T-cell (primary cell): Measurements from ENCODE around the gene FAM171A2. TPM values are rescaled to one million over a fixed set of nuclear protein-coding genes. Genes with fewer than 3 reads are reported as not detected.
"Not testable (repeated sequence)": the region's sequence is repeated elsewhere in the genome, so short reads cannot be mapped to it uniquely, and the experiment has no call there.

Experiments
- ATAC-seq, 4 experiments: fragments of 200-7000 bp in 3 of 4; fragments of 150-1000 bp in 1 of 4; cut with Tn5 transposase; replicated peaks in 1 of 4; 1 replicate in 3 of 4; 2 replicates in 1 of 4; pipeline ENCODE4 v1.10.0; 2021; ENCODE audit warnings: moderate library complexity in 3 of 4, mild to moderate bottlenecking in 2 of 4, moderate number of reproducible peaks in 1 of 4
- CTCF ChIA-PET, 2 donors: fragments of 300-600 bp; sonication (Branson Sonifier 250); formaldehyde crosslinking; loops; one replicate each; lab custom pipeline; 2022; ENCODE audit warnings: antibody characterized with exemption in 2 of 2; lab: Charles Lee
- POLR2A ChIA-PET, 2 donors: fragments of 300-600 bp; sonication (Branson Sonifier 250); formaldehyde crosslinking; loops; one replicate each; lab custom pipeline; 2022; ENCODE audit warnings: antibody characterized with exemption in 2 of 2; lab: Charles Lee
- DNase-seq, 35 experiments: peaks; one replicate each; pipeline versions ENCODE4 v3.0.0 to v3.0.0-alpha.2; 2013 to 2023
- H3K27ac ChIP-seq: one replicate; pipeline ENCODE4 v1.5.1; 2013; ENCODE audit warnings: low read length
- H3K27me3 ChIP-seq, 2 experiments: replicated peaks in 1 of 2; 1 replicate in 1 of 2; 2 replicates in 1 of 2; pipeline versions ENCODE4 v1.6.1 to v1.7.0; 2013; ENCODE audit warnings: low read length in 1 of 2, mixed read lengths in 1 of 2; ENCODE audit not compliant: control insufficient read depth in 2 of 2, insufficient read depth in 2 of 2; ENCODE audit errors: extremely low read depth in 1 of 2
- H3K36me3 ChIP-seq, 2 donors: 1 replicate in 1 of 2; 2 replicates in 1 of 2; pipeline versions ENCODE4 v1.6.1 to v1.7.0; 2013; ENCODE audit warnings: low read length in 1 of 2; ENCODE audit not compliant: control insufficient read depth in 2 of 2, insufficient read depth in 1 of 2; ENCODE audit errors: extremely low read depth in 1 of 2
- H3K4me1 ChIP-seq, 2 experiments: 1 replicate in 1 of 2; 2 replicates in 1 of 2; pipeline versions ENCODE4 v1.6.1 to v1.7.0; 2013; ENCODE audit warnings: low read length in 2 of 2, mixed read lengths in 1 of 2; ENCODE audit not compliant: insufficient read depth in 2 of 2, control insufficient read depth in 1 of 2; ENCODE audit errors: extremely low read depth in 1 of 2
- H3K4me3 ChIP-seq, 2 donors: 1 replicate in 1 of 2; 2 replicates in 1 of 2; pipeline versions ENCODE4 v1.5.1 to v1.7.0; 2013; ENCODE audit warnings: mild to moderate bottlenecking in 2 of 2, low read length in 1 of 2, moderate library complexity in 1 of 2; ENCODE audit not compliant: control insufficient read depth in 1 of 2; ENCODE audit errors: extremely low read depth in 1 of 2
- H3K9me3 ChIP-seq: 2 replicates; pipeline ENCODE4 v1.7.0; 2013
- H3K27ac Mint-ChIP-seq, 2 donors: one replicate each; pipeline ENCODE4 v1.8.0; 2020 to 2021; ENCODE audit warnings: mild to moderate bottlenecking in 2 of 2, mixed read lengths in 2 of 2
- H3K27me3 Mint-ChIP-seq, 2 donors: one replicate each; pipeline ENCODE4 v1.8.0; 2021 to 2022; ENCODE audit warnings: mixed read lengths in 2 of 2
- H3K36me3 Mint-ChIP-seq: one replicate; pipeline ENCODE4 v1.8.0; 2021; ENCODE audit warnings: mixed read lengths
- H3K4me1 Mint-ChIP-seq, 3 donors: one replicate each; pipeline ENCODE4 v1.8.0; 2020 to 2022; ENCODE audit warnings: mixed read lengths in 3 of 3, mild to moderate bottlenecking in 1 of 3
- H3K4me3 Mint-ChIP-seq, 3 donors: one replicate each; pipeline ENCODE4 v1.8.0; 2020 to 2022; ENCODE audit warnings: mild to moderate bottlenecking in 3 of 3, mixed read lengths in 3 of 3, moderate library complexity in 3 of 3
- H3K9me3 Mint-ChIP-seq, 3 donors: one replicate each; pipeline ENCODE4 v1.8.0; 2020 to 2022; ENCODE audit warnings: mixed read lengths in 3 of 3
- WGBS: methylation state at CpG from one replicate; pipeline ENCODE4 v1.1.5; 2013; ENCODE audit warnings: missing lambda C conversion rate; ENCODE audit not compliant: insufficient coverage; 5-methylcytosine and 5-hydroxymethylcytosine counted together
- total RNA-seq, 35 experiments: library from RNA in 6 of 35; stranded (reverse) in 6 of 35; fragments of 120-200 nt in 1 of 35; gene quantifications; one replicate each; pipeline versions ENCODE4 v1.2.1 to v1.2.4 and lab custom pipeline; 2013 to 2026

FAM171A2 gene
- total RNA-seq, 5 donors from 2014 or later (not counting 1 experiment from before 2014, with no cell fraction given), result 0.18 to 1.5 (median 0.89) TPM

DNA sequence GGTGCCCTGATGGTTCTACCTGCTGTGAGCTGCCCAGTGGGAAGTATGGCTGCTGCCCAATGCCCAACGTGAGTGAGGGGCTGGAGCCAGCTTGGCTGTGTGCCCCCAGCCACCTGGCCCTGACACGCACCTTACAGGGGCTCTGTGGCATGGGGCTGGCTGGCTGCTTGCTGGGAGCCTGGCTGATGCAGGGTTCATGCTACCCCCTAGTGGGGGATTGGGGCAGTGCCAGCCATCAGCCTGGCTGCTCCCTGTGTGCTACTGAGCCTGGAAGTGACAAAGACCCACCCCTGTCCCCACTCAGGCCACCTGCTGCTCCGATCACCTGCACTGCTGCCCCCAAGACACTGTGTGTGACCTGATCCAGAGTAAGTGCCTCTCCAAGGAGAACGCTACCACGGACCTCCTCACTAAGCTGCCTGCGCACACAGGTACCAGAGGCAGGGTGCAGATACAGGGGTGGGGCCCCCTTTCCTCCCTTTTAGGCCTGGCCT, 12.9 kb downstream of the FAM171A2 start:
- H3K4me3 Mint-ChIP-seq, result peak overlapping the region in 1 of 3 donors; percentile 13
- 60% methylated on average over 6 of the region's 6 CpGs for WGBS
- peak in 34 of 35 experiments; percentile 34 to 82 (median 59) for DNase-seq
- Histone ChIP-seq H3K4me1 (peaks cover 1 to 22% of the 10 kb centered on the region in 2 experiments), H3K4me3 (no peak overlapping the region), H3K36me3 (peaks cover 0 to 9% of the 10 kb centered on the region in 2 donors), H3K27ac (no peak overlapping the region), H3K9me3 (no peaks in the 10 kb centered on the region), H3K27me3 (peaks cover 0 to 18% of the 10 kb centered on the region in 2 experiments)
- peaks cover 12 to 24% (median 12%) of the 10 kb centered on the region in 3 donors for H3K4me1 Mint-ChIP-seq
- POLR2A ChIA-PET, result no interaction called here
- H3K27me3 Mint-ChIP-seq, result no peaks in the 10 kb centered on the region
- H3K9me3 Mint-ChIP-seq, result no peaks in the 10 kb centered on the region
- no peak overlapping the region for H3K27ac Mint-ChIP-seq
- peak; percentile 67 to 74 (median 68) for ATAC-seq
- CTCF ChIA-PET, result no interaction called here
- peaks cover 3% of the 10 kb centered on the region for H3K36me3 Mint-ChIP-seq

DNA sequence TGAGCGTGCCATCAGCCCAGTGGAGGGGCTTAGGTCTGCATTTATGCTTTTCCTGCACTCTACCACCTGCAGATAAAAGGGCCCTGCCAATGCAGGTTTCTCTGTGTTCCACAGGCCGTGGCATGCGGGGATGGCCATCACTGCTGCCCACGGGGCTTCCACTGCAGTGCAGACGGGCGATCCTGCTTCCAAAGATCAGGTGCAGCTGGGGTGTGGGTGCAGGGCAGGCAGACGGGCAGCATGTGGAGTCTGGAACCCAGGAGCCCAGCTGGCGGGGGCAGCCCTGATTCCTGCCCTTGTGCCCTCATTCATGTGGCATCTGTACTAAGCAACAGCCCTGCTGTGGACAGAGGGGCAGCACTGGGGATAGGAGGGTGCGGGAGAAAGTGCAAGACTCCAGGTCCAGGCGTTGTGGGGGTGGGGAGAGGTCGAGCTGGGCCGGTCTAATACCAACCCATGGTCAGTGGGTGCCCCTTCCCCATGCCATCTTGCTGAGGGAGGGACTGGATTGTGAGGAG, 14.0 kb downstream of the FAM171A2 start:
- DNase-seq (no peak), ATAC-seq (no peak)
- 91% methylated on average over 11 of the region's 12 CpGs for WGBS
- H3K4me1 ChIP-seq, result peaks cover 2 to 31% of the 10 kb centered on the region in 2 experiments
- no peak overlapping the region for H3K27ac ChIP-seq
- peaks cover 0 to 9% of the 10 kb centered on the region in 2 donors for H3K36me3 ChIP-seq
- Mint-ChIP-seq H3K4me1 (peaks cover 19 to 32% (median 24%) of the 10 kb centered on the region in 3 donors), H3K27ac (no peak overlapping the region), H3K4me3 (no peak overlapping the region), H3K9me3 (no peaks in the 10 kb centered on the region), H3K36me3 (peaks cover 3% of the 10 kb centered on the region), H3K27me3 (no peaks in the 10 kb centered on the region)
- no peaks in the 10 kb centered on the region for H3K9me3 ChIP-seq
- ChIA-PET CTCF (interaction anchor here (0.6 to 1.0 kb wide), 2 partner anchors 143 to 590 kb away, joined by 3 to 6 read pairs; no protein-coding TSS in a partner anchor), POLR2A (no interaction called here)
- peaks cover 0 to 13% of the 10 kb centered on the region in 2 experiments for H3K27me3 ChIP-seq
- no peak overlapping the region for H3K4me3 ChIP-seq

DNA sequence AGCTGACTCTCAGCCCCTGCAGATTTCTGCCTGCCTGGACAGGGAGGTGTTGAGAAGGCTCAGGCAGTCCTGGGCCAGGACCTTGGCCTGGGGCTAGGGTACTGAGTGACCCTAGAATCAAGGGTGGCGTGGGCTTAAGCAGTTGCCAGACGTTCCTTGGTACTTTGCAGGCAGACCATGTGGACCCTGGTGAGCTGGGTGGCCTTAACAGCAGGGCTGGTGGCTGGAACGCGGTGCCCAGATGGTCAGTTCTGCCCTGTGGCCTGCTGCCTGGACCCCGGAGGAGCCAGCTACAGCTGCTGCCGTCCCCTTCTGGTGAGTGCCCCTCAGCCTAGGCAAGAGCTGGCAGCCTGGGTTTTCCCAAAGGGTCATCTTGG, 14.7 kb downstream of the FAM171A2 start:
- H3K4me3 Mint-ChIP-seq, result no peak overlapping the region
- no peaks in the 10 kb centered on the region for H3K27me3 Mint-ChIP-seq
- H3K9me3 Mint-ChIP-seq, result no peaks in the 10 kb centered on the region
- CTCF ChIA-PET, result interaction anchor here in 1 of 2 donors (1.5 kb wide), 1 partner anchor 139 kb away, joined by 4 read pairs; no protein-coding TSS in a partner anchor
- Histone ChIP-seq H3K27ac (no peak overlapping the region), H3K4me3 (no peak overlapping the region), H3K36me3 (peaks cover 0 to 9% of the 10 kb centered on the region in 2 donors), H3K27me3 (peaks cover 0 to 11% of the 10 kb centered on the region in 2 experiments), H3K4me1 (peaks cover 2 to 34% of the 10 kb centered on the region in 2 experiments), H3K9me3 (no peaks in the 10 kb centered on the region)
- POLR2A ChIA-PET, result no interaction called here
- 92% methylated on average over 6 of the region's 6 CpGs for WGBS
- no peak for ATAC-seq
- DNase-seq, result no peak
- peaks cover 20 to 36% (median 28%) of the 10 kb centered on the region in 3 donors for H3K4me1 Mint-ChIP-seq
- peaks cover 3% of the 10 kb centered on the region for H3K36me3 Mint-ChIP-seq
- H3K27ac Mint-ChIP-seq, result no peak overlapping the region

DNA sequence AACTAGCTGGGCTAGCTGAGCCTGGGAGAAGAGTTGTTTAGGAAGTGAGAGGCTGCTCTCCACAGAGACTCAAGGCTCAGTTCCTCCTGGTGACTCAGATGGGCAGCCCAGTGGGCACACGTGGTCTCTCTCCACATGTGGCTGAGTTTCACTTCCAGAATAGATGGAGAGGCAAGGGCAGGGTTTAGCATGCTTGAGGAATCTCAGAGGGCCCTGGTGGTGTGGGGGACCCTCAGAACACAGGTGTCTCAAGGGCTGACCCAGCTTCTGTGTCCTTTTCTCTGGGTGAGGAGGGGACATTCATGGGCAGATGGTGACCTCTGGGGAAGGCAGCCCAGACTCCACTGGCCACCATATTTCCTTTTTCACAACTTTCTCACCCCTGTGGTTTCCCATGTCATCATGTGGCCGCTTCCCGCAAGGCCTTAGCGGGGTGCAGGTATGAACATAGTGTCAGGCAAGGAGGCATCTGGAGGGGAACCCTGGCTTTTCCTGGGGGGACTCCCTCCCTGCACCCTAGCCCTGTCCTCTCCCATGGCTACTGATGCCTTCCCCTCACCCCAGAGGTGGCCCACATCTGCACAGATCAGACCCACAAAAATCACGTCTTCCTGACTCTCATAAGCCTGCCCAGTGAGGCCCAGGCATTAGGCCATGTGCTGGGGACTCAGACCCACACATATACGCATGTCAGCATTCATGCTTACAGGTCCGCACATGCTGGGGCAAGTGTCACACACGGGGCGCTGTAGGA, 15.2 kb downstream of the FAM171A2 start:
- peak overlapping the region in 1 of 2 donors; percentile 41 for H3K27ac Mint-ChIP-seq
- peaks cover 2 to 32% of the 10 kb centered on the region in 2 experiments for H3K4me1 ChIP-seq

DNA sequence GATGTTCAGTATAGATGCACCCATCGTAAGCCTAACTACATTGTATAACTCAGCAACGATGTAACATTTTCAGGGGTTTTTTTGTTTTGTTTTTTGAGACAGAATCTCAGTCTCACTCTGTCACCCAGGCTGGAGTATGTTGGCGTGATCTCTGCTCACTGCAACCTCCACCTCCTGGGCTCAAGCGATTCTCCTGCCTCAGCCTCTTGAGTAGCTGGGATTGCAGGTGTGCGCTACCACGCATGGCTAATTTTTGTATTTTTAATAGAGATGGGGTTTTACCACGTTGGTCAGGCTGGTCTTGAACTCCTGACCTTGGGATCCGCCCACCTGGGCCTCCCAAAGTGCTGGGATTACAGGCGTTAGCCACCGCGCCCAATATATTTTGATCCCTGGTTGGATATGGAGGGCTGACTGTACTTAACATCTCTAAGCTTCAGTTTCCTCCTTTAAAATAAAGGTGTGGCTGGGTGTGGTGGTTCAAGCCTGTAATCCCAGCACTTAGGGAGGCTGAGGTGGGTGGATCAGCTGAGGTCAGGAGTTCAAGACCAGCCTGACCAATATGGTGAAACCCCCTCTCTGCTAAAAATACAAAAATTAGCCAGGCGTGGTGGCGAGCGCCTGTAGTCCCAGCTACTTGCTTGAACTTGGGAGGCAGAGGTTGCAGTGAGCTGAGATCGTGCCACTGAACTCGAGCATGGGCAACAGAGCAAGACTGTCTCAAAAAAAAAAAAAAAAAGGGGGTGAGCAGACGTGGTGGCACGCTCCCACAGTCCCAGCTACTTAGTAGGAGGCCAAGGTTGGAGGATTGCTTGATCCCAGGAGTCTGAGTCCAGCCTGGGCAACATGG, 16.2 kb downstream of the FAM171A2 start:
- H3K27ac Mint-ChIP-seq, result peak overlapping the region in 1 of 2 donors; percentile 58
- CTCF ChIA-PET, result interaction anchor here (0.6 to 1.5 kb wide), 4 partner anchors 10 to 184 kb away, joined by 3 to 4 read pairs (median 3); partner anchors contain the start of gene ATXN7L3 (in 1 of the 2)
- POLR2A ChIA-PET, result not testable (repeated sequence)

More for the DNA sequence above, 15.2 kb downstream of the FAM171A2 start:
- peaks cover 0 to 14% of the 10 kb centered on the region in 2 experiments for H3K27me3 ChIP-seq
- no peak for ATAC-seq
- H3K4me3 ChIP-seq, result no peak overlapping the region
- DNase-seq, result peak in 1 of 35 experiments; percentile 50
- H3K9me3 Mint-ChIP-seq, result no peaks in the 10 kb centered on the region
- WGBS, result 78% methylated on average over 5 of the region's 9 CpGs
- ChIA-PET POLR2A (no interaction called here), CTCF (interaction anchor here (0.6 to 1.5 kb wide), 2 partner anchors 139 to 183 kb away, joined by 3 to 4 read pairs; no protein-coding TSS in a partner anchor)
- peaks cover 3% of the 10 kb centered on the region for H3K36me3 Mint-ChIP-seq
- no peaks in the 10 kb centered on the region for H3K27me3 Mint-ChIP-seq
- no peaks in the 10 kb centered on the region for H3K9me3 ChIP-seq
- no peak overlapping the region for H3K27ac ChIP-seq
- no peak overlapping the region for H3K4me3 Mint-ChIP-seq
- H3K36me3 ChIP-seq, result peaks cover 0 to 9% of the 10 kb centered on the region in 2 donors
- peaks cover 20 to 36% (median 28%) of the 10 kb centered on the region in 3 donors for H3K4me1 Mint-ChIP-seq

More for the DNA sequence above, 16.2 kb downstream of the FAM171A2 start:
- not testable (repeated sequence) for H3K4me3 Mint-ChIP-seq, DNase-seq, H3K9me3 Mint-ChIP-seq, H3K27me3 ChIP-seq, H3K27me3 Mint-ChIP-seq, ATAC-seq, H3K4me3 ChIP-seq, H3K36me3 ChIP-seq, H3K27ac ChIP-seq, H3K36me3 Mint-ChIP-seq, H3K9me3 ChIP-seq
- peaks cover 16 to 33% (median 28%) of the 10 kb centered on the region in 3 donors for H3K4me1 Mint-ChIP-seq
- H3K4me1 ChIP-seq, result peaks cover 2 to 27% of the 10 kb centered on the region in 2 experiments
- 80% methylated on average over 2 of the region's 18 CpGs for WGBS
